NCI-H187 treated with DMSO at 0.1 percent for 48 hours (cell line): ENCODE results near the gene USH2A.

ENCODE experiments used
- DNase-seq: peaks from one replicate; lab custom pipeline; 2025; lab: John Stamatoyannopoulos, UW

USH2A gene

DNA sequence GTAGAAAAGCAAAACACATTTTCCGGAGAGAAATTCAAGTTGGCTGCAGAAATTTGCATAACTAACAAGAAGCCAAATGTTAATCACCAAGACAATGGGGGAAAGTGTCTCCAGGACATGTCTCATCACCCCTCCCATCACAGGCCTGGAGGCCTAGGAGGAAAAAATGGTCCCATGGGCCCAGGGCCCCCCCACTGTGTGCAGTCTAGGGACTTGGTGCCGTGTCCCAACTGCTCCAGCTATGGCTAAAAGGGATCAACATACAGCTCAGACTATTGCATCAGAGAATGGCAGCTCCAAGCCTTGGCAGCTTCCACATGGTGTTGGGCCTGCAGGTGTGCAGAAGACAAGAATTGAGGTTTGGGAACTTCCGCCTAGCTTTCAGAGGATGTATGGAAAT lies 138.2 kb downstream of the USH2A start:
- no peak for DNase-seq

DNA sequence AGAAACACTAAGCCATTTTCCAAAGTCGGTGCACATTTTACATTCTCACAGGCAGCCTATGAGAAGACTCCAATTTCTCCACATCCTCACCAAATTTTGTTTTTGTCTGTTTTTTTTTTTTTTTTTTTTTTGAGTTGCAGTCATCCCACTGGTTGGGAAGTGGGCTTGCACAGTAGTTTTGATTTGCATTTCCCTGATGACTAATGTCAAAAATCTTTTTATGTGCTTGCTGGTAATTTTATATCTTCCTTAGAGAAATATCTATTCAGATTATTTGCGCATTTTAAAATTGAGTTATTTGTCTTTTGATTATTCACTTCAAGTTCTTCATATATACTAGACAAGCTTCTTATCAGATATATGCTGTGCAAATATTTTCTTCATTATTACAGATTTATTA lies 141.5 kb downstream of the USH2A start:
- no peak for DNase-seq

DNA sequence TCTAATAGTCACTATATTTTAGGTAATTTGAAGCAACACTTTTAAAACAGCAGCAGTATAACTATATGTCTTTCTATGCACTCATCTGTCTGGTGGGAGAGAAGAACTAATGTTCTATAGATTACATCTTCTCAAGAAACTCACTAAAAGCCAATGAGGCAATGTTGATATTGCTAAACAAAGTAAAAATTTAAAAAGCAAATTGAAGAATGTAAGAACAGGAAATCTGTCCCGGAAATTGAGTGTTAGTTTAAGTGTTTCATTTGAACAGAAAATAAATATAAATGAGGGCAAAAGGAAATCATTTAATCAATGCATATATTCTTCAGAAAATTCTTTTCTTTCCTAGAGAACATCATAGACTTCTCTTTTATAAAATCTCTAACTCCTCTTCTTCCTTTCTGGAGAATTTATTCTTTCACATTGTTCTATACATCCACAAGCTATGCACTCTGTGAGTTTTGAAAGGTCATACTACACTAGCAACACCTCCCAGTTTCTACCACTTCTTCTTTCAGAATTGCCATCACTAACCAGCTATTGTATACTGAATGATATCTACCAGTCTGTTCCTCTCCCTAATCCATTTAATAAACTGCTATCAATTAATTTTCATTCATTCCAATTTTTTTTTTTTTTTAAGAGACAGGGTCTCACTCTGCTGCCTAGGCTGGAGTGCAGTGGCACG lies 153.0 kb downstream of the USH2A start:
- DNase-seq = no peak

DNA sequence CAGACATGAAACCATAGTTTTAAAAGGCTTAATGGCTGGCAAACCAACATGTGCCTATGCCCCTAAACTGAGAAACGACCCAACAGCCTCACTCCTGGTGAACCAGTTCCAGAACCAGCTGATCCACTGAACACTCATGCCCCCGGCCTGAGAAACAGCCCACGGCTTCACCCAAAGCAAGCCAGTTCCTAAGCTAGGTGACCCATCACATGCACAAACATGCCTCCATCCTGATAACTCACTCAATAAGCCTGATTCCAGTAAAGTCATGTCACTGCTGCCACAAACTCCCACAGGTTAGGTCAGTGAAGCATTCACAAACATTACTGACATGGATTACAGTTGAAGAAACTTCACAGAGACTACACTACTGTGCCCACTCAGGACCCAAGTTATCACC lies 161.6 kb downstream of the USH2A start:
- DNase-seq = no peak

DNA sequence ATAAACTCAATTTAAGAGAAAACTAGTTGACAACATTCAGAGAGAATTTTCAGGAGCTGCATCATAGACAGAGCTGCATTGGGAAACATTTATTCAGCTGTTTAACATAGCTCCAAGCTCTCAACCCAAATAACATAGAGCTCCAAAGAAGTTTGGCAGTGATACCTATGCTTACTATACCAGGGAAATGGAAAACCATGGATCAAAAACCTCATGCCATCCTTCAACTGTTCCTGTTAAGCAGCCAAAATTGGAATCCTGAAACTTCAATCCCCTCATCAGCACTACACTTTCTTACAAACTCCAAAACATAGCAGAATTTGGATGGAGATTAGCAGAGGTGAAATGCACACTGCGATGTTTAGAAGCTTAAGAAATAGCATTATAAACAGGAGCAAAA lies 164.4 kb downstream of the USH2A start:
- DNase-seq = no peak

DNA sequence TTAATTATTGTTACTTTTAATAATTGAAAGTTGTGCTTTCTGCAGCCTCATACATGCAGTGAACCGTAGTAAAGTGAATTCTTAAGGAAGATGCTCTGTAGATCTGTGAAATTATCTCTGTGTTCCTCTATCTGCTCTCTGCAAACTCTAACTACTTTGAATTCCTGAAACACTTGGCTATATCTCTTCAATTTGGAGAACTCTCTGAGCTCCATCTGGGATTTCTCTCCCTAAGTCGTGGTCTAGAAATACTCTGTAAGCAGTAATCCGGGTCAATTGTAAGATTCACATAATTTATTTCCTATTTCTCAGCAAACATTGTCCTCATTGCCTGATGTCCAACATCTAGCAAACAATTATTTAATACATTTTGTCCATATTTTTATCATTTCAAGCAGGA lies 164.9 kb downstream of the USH2A start:
- no peak for DNase-seq

DNA sequence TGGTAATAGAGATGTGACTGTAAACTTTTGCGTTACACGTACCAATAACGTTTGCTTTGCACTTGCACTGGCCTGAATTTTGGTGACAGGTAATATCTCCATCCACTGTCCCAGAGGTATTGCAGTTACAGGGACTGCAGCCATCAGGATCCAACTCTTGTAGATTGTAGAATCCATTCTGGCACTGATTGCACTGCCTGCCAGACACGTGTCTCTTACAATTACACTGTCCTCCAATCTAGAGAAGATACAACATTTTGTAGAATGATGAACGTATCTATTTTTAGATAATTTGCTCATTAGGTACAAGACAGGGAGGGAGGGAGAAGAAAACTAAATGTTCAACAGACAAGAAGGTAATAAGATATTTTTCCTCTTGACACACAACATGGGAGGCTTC lies 172.4 kb downstream of the USH2A start:
- no peak for DNase-seq

DNA sequence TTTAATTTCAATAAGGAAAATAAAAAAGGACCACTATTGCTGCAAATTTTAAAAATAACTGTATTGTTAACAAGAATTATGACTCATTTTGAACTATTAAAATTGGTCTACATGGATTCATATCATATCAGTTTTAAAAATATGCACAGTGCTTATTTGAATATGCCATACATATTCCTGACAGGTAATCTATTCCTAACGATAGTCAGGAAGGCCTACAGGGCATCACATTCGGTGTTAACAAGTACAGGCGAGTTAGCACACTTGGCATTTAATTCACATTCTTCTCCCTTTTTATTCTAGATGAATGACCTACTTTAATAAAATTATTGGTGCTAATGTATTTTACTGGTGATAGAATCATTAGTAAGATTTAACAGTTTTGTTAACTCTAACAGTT lies 174.6 kb downstream of the USH2A start:
- DNase-seq = no peak

DNA sequence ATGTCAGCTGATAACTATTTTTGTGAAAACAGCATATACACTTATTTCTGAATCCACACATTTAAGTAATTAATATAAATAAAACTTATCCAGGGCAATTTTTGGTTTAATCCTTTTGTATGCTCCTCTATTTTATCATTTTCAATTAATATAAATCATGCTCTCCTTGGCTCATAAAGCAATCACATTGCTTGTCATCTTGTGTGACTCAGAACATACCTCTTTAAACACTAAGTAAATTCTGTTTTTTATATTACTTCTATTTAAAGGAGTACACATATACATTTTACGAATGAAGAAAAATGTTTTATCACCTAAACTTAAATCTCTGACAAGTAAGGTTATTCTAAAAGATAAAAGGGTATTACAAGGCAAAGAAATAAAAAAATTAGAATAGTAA lies 175.3 kb downstream of the USH2A start:
- DNase-seq = no peak

DNA sequence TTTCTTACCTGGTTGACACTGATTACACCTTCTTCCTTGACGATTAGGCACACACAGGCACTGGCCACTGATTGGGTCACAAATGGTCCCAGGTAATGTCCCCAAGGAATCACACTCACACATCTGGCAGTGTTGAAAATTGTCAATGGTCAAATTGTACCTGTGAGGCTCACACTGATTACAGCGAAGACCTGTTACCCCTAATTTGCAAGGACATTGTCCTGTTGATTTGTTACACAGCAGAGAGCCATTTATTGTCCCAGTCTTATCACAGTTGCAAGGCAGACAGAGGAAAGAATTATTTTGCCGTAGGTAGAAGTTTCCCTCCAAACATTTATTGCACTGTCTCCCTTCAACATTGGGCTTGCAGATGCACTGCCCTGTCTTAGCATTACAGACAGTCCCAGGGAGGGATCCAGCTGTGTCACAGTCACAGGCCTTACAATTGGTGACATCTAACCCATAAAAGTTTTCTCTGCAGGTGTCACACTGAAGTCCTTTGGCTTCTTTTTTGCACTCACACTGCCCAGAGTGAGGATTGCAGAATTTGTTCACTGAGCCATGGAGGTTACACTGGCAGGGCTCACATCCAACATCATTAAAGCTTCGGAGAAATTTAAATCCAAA lies 176.6 kb downstream of the USH2A start:
- DNase-seq = no peak

DNA sequence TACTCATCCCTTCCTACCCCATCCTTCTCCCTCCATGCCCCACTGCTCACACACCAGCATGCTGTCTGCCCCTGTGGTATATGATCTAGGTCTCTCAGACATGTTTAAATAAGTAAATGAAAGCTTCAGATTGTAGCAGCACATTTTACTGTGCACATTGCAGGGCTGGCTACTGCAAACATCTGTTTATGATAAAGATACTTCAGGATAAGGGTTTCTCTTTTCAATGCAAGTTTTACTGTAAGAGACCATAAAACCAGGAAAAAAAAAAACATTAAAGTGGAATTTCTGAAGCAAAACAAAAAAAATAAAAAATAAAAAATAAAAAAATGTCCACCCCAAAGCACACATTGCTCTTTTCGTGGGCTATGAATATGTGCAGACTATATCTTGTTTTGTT lies 184.4 kb downstream of the USH2A start:
- DNase-seq = no peak

DNA sequence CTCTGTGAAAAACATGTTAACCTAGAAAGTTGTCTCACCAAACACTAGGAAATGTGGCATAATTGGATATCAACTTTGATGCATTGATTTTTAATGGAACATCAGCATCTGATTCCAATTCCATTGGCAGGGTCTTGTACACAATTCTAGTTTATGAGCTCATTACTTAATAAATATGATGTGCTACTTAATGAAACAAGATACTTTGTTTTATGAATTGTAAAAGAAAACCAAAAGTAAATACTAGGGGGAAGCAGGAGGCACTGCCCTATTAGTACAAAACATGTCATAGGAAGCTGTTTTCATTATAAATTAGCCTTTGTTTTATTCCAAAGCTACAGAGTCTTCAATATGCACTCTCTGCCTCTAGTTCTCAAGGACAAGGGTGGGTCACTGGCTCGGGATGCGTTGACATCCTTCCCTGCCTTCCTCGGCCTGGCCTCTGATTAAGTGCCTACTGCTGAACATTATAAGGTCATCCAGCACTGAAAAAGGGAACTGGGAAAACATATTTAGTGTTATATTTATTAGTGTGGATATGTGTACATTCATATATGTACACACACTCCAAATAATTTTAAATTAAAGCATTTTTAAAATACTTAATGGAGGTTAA lies 185.2 kb downstream of the USH2A start:
- no peak for DNase-seq

DNA sequence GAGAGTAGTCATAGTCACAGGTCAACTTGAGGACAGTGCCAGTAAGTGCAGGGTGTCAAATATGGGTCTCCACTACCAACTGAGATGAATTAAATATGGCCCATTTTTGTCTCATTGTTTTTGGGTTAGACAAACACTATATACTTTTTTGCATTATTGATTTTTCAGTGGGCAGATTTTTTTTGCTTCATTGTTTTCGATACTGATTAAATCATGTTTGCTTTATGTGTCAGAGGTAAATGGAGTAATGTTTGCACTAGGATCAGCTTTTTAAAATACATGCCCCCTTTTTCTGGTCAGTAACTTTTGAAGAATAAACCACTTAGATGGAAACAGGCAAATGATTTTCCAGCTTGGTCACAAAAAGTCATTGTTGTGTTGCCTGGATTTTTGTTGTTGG lies 199.0 kb downstream of the USH2A start:
- DNase-seq = no peak

DNA sequence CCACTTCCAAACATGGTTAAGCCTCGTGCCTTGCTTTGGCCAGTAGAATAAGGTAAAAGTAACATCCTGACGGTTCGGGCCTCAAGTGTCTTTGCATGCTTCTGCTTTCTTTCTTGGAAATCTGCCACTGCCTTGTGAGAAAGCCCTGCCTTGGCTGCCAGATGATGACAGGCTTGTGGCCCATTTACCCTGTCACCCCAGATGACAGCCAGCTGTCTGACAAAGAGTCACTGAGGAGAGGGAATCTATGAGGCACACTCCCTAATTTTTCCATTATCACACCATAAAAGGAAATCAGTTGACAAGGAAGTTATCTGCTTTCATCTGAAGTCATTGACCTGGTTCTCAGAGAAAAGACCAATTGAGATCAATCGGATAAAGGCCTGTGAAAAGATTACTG lies 199.8 kb downstream of the USH2A start:
- DNase-seq = no peak

DNA sequence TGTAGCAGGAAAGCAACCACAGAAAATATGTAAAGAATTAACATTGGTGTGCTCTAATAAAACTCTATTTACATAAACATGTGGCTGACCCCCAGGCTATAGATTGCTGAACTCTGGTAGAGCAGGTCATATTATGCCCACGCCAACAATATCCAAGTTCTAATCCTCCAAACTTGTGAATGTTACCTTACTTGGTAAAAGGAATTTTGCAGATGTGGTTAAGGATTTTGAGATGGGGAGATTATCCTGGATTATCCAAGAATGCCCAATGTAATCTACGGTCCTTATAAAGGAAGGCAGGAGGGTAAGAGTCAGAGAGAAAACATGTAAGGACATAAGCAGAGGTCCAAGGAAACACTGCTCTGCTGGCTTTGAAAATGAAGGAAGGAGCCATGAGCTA lies 201.0 kb downstream of the USH2A start:
- no peak for DNase-seq

DNA sequence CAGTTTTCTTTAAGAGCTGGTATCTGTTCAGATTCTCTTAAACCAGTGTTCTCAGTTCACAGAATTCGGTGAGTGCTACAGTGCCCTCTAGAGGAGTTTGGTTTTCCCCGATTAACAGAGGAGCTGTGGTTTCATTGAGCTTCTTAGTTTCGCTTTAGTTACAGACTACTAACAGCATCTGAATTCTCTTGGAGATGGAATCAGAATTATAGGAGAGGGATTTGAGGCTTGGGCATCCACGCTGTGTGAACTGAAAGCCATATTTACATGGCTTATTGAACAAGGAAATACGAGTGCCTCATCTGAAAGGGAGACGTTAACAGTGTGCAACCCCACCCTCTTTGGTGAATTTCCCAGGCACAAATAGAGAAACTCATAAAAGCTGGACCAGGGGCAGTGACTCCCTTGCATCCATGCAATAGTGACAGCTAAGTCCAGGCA lies 202.0 kb downstream of the USH2A start:
- peak; percentile 38 for DNase-seq

DNA sequence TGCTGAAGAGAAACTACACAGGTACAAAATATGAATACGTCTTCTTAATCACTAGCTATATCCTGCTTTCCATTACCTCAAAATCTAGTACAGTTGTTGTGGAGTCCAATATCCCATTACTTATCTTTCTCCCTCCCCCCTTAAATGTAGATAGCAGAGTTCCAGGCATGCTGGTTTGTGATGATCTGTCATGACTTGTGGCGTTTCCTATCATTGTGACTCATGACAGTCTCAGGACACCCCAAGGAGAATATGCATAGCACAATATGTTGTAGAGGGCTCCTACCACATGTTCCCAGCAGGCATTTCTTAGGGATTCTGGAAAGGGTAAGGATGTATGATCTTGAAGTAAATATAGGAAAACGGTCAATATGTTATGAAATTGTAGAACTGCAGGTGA lies 206.9 kb downstream of the USH2A start:
- DNase-seq = no peak

DNA sequence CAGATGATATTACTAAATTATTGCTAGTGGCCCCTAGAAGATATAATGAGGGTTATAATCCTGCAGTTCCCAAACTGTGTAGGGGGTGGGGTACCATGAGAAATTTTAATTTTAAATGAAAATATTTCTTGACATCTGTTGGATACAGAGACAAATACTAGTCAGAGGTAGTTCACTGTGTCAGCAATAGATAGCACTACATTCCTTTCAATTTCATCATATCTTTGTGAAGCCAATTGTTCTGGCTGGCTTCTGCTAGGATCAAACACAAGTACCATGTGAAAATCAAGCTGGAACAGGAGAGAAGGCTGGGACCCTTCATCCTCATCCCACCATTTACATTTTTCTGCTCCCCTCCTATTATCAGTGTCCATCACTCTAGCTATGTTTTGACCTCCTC lies 208.1 kb downstream of the USH2A start:
- no peak for DNase-seq

DNA sequence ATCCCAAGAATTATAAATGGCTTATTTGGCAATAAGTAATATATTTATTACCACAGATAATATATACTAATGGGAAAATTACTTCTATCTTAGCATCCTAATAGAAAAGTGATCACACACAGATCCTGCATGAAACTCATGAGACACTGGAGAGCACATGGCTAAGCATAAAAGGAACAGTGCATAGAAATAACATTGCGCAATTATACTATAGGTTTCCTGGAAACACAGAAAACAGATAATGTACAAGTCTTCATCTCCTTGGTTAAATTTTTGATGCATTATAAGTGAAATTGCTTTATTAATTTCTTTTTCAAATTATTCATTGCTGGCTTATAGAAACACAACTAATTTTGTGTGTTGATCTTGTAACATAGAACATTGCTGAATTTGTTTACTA lies 210.4 kb downstream of the USH2A start:
- DNase-seq = no peak

DNA sequence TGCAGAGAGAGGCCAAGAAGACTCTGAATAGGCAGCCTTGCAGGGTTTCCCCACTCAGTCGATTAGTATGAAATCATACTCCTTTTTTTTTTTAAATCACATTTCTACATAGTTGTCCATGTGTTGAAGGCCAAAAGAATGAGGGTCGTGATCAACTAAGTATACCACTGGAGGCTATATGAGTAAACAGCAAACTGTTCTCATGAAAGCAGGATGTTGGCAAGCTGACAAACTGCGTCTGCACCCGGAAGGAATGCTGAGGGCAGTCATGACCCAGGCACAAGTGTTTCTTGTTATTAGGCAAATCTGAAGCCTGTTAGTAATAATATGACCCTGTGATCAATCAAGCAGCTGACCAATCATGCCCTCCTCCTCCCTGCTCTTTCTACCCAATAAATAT lies 213.2 kb downstream of the USH2A start:
- DNase-seq = no peak

DNA sequence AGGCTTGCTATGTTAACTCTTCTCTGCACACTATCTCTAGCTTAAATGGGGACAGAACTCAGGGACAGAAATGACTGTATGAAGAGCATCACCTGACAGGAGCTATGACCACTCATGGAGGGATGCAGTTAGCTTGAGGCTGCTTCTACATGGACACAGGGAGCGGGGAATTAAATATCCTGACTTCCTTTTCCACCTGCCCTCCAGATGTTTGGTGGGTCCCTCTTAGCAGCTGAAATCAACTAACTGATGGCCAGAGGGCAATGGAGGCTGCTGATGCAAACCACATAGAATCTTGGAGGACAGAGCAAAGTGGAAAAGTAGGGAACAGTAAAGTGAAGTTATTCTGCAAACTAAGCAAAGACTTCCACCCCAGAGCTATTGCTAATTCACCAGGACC lies 214.1 kb downstream of the USH2A start:
- DNase-seq = no peak

DNA sequence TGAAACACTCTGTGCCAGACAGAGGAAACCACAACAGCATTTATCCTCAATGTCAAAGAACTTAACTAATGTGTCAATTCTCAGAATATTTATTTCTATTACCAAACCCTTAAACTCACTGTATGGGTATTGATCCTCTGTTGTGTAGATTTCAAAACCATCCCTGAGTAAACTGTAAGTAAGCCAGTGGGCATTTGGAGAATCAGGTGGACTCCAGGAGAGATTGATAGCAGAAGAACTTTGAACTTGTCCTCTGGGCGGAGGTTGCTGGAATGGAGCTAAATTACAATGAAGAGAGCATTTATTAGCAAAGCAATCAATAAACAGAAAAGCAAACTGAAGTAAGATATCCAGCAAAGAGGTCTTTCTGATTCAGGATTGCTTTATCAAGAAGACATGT lies 216.1 kb downstream of the USH2A start:
- no peak for DNase-seq

DNA sequence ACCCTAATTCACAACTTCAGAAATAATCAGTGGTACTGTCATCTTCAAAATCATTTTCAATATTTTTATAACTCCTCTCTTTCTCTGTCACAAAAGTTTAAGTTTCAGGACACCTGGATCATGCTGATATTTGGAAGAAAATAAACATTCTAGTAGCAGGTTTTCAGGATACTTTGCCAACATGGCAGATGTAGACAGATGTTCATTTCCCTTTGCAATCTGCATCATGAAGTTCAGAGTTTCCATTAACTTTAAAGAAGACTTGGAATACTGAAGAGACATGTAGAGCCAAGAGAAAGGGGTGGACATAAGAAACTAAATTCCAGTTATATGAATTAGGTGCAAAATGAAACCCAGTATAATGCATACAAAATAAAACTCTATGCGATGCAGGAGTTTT lies 218.1 kb downstream of the USH2A start:
- DNase-seq = no peak

DNA sequence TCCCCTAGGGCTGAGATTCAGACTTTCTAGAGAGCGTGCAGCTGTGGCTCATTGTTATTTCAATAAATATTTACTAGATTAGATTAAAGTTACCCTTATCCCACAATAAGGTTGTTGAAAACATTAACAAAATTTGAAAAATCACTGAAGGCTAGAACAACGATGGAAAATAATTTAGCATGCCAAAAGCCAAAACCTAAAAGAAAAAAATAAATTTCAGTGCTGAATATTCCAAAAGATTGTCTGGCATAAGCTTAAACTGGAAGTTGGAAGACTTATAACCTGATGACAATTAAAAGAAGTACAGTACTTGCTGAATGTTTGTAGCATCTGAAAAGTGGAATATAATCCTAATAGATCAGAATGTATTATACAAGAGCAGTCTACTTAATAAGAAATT lies 221.3 kb downstream of the USH2A start:
- DNase-seq = no peak
